ENCODE results near the gene ABCC2. TPM values are rescaled to one million over a fixed set of nuclear protein-coding genes. Genes with fewer than 3 reads are reported as not detected.

The ABCC2 gene
- total and polyA plus RNA-seq, 9 of the 15 experiments (the other 6 are each of a cell fraction or from before 2014, with no cell fraction given) = 0.03 to 0.18 (median 0.10) TPM; not detected in 1

DNA sequence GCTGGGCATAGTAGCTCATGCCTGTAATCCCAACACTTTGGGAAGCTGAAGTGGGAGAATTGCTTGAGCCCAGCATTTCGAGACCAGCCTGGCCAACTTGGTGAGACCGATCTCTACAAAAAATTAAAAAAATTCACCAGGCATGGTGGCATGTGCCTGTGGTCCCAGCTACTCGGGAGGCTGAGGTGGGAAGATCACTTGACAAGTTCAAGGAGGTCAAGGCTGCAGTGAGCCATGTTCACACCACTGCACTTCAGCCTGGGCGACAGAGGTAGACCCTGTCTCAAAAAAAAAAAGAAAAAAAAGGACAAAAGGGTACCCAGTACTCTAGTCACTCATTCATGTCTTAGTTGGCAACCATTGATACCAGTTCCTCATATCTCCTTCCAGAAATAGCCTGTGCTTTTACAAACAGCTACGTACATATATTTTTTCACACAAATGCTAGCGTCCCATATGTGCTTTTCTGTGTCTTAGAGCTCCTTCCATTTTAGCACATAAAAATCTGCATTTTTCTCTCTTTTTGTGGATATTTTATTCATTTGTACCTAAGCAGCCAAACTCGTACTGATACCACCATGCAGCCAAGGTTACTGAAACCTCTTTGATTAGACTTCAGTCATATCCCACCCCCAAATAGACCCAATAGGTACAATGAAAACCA is 5.5 kb downstream of the ABCC2 start:
- ATAC-seq (no peak), DNase-seq (ENCODE audit: extremely low read depth in 1 of 4, low spot score in 3 of 4) (no peak), FAIRE-seq (no peak)
- no peak overlapping the region for H2AFZ ChIP-seq (ENCODE audit: low read depth, low read length)
- ChIA-PET CTCF (ENCODE audit: low intra/inter-chr PET ratio) (no interaction called here), POLR2A (interaction anchor here (0.6 to 1.9 kb wide), 3 partner anchors 10 to 1899 kb away, joined by 3 to 5 read pairs (median 3); no protein-coding TSS in a partner anchor)
- BruUV-seq (replicated peaks) = no TSS peak
- no peak for TF ChIP-seq BRD4 (IDR thresholded peaks at IDR 0.05)
- no peak for TF ChIP-seq RFX1 (IDR thresholded peaks at IDR 0.05)
- no peak for TF ChIP-seq ETV1 (tag; conservative IDR thresholded peaks at IDR 0.05; ENCODE audit: low read depth)
- no peak for TF ChIP-seq RBM15 (IDR thresholded peaks at IDR 0.05; ENCODE audit: insufficient read depth, low read length)
- no peak for TF ChIP-seq ZHX1 (conservative IDR thresholded peaks at IDR 0.05; ENCODE audit: low read length)
- TF ChIP-seq PTRF (tag; IDR thresholded peaks at IDR 0.05) = no peak
- no peak for TF ChIP-seq PHF20 (IDR thresholded peaks at IDR 0.05; ENCODE audit: partially characterized antibody)
- no peak for TF ChIP-seq ZNF384 (IDR thresholded peaks at IDR 0.05; ENCODE audit: low read depth, low read length)
- no peak for TF ChIP-seq MITF (IDR thresholded peaks at IDR 0.05)
- TF ChIP-seq LCOR (CRISPR knock-in tag; IDR thresholded peaks at IDR 0.05) = no peak
- TF ChIP-seq TEAD2 (tag; IDR thresholded peaks at IDR 0.05) = no peak
- no peak for TF ChIP-seq TCF3 (CRISPR knock-in tag; IDR thresholded peaks at IDR 0.05)
- TF ChIP-seq HMGN3 (IDR thresholded peaks at IDR 0.05; ENCODE audit: borderline replicate concordance, extremely low read depth, insufficient read length, low read depth, low read length) = no peak
- no peak for TF ChIP-seq PBX2 (CRISPR knock-in tag; IDR thresholded peaks at IDR 0.05; ENCODE audit: low read depth)
- TF ChIP-seq PBX2 (tag; conservative IDR thresholded peaks at IDR 0.05; ENCODE audit: low read depth) = no peak
- TF ChIP-seq ZNF589 (CRISPR knock-in tag; IDR thresholded peaks at IDR 0.05; ENCODE audit: low read depth) = no peak
- no peaks in the 10 kb centered on the region; a peak in 2 of 5 replicates for H3K27me3 ChIP-seq (ENCODE audit: control insufficient read depth in 2 of 2, insufficient read depth in 2 of 2, low read length in 2 of 2)
- intact Hi-C loops (cut with micrococcal nuclease) = no loop called here
- no peaks in the 10 kb centered on the region for H3K36me3 ChIP-seq (ENCODE audit: control insufficient read depth, insufficient read depth, low read length)
- no peaks in the 10 kb centered on the region for H3K79me2 ChIP-seq (ENCODE audit: control insufficient read depth, insufficient read depth, low read length)
- H3K9ac ChIP-seq (ENCODE audit: insufficient read depth in 1 of 2, low read depth in 2 of 2, low read length in 2 of 2) = no peak overlapping the region
- no peak overlapping the region for H3K27ac ChIP-seq (ENCODE audit: extremely low read depth, low read depth, low read length)
- H3K4me1 ChIP-seq (replicated peaks in 1 of 2; ENCODE audit: control insufficient read depth in 2 of 2, insufficient read depth in 2 of 2, low read length in 2 of 2) = peaks cover 6 to 12% of the 10 kb centered on the region in 2 experiments; a peak in 3 of 5 replicates
- no peak overlapping the region for H3K4me3 ChIP-seq
- no peak overlapping the region for H3K4me2 ChIP-seq (ENCODE audit: insufficient read depth, low read length)
- H3K9me1 ChIP-seq (ENCODE audit: control insufficient read depth, insufficient read depth, low read length) = no peaks in the 10 kb centered on the region
- H4K20me1 ChIP-seq (replicated peaks; ENCODE audit: control insufficient read depth, insufficient read depth, low read length) = no peaks in the 10 kb centered on the region
- in situ Hi-C loops (cut with MboI) = no loop called here
- 12% methylated on average over 6 of the region's 7 CpGs for WGBS (ENCODE audit: insufficient coverage, low coverage, missing lambda C conversion rate)
- no peaks in the 10 kb centered on the region for H3K9me3 ChIP-seq (replicated peaks; ENCODE audit: control insufficient read depth, insufficient read depth, low read depth, low read length)
